Amniotic stem cell (primary cell): ENCODE results near the gene ANGPT4.
A peak's percentile ranks its signal among the peaks of the same experiment; 100 is the strongest.

Experiments
- DNase-seq: peaks from one replicate; lab custom pipeline; 2025; lab: John Stamatoyannopoulos, UW

The ANGPT4 gene

GRCh38 chr20:916125-916799 lies at the start of gene ANGPT4:
Gene ANGPT4 (minus strand): TSS chr20:916334. CDS start chr20:916214, 120 bp downstream.
- DNase-seq: no peak

- DNase-seq: no peak
These were observed 47.7 kb upstream of the ANGPT4 start for GRCh38 chr20:963795-964194.

- no peak for DNase-seq
These were observed 46.5 kb upstream of the ANGPT4 start for GRCh38 chr20:962683-963082.

GRCh38 chr20:962223-962622 lies 46.1 kb upstream of the ANGPT4 start:
- DNase-seq: no peak

- no peak for DNase-seq
These were observed 45.6 kb upstream of the ANGPT4 start for GRCh38 chr20:961768-962167.

GRCh38 chr20:959996-960615 lies 44.0 kb upstream of the ANGPT4 start:
- no peak for DNase-seq

- no peak for DNase-seq
These were observed 43.0 kb upstream of the ANGPT4 start for GRCh38 chr20:958936-959815.

- DNase-seq: no peak
These were observed 41.4 kb upstream of the ANGPT4 start for GRCh38 chr20:957544-957943.

GRCh38 chr20:956330-956951 lies 40.3 kb upstream of the ANGPT4 start:
- peak; percentile 52 for DNase-seq

GRCh38 chr20:955656-956055 lies 39.5 kb upstream of the ANGPT4 start:
- DNase-seq: no peak

- no peak for DNase-seq
These were observed 39.0 kb upstream of the ANGPT4 start for GRCh38 chr20:955111-955510.

- no peak for DNase-seq
These were observed 37.6 kb upstream of the ANGPT4 start for GRCh38 chr20:953742-954141.

- DNase-seq: no peak
These were observed 36.2 kb upstream of the ANGPT4 start for GRCh38 chr20:952196-952795.

GRCh38 chr20:951384-952169 lies 35.4 kb upstream of the ANGPT4 start:
- no peak for DNase-seq

- no peak for DNase-seq
These were observed 33.6 kb upstream of the ANGPT4 start for GRCh38 chr20:949717-950116.

GRCh38 chr20:946826-947225 lies 30.7 kb upstream of the ANGPT4 start:
- DNase-seq: no peak

- no peak for DNase-seq
These were observed 29.7 kb upstream of the ANGPT4 start for GRCh38 chr20:945841-946240.

GRCh38 chr20:944774-945410 lies 28.8 kb upstream of the ANGPT4 start:
- no peak for DNase-seq

- no peak for DNase-seq
These were observed 28.0 kb upstream of the ANGPT4 start for GRCh38 chr20:944148-944547.

- DNase-seq: no peak
These were observed 26.5 kb upstream of the ANGPT4 start for GRCh38 chr20:942611-943010.

GRCh38 chr20:940926-941325 lies 24.8 kb upstream of the ANGPT4 start:
- no peak for DNase-seq
